ENCODE data around the gene ATF7.

DNA sequence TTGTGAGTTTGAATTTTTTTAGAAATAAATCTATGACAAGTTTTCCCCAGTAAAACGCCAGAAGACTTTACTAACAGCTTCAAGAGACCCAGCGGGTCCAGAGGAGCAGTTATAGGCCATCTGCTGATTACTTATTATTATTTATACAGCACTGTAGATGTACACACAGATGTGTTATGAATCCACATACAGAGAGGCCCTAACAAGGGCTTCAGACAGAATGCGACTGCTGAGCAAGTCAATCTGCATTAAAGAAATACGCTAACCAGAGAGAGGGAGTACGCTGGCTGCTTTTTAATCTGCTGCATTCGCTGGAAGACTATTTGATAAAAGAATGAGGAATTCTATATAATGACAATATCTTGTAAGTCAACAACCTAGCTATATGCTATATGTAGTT is 32.5 kb downstream of the ATF7 start:
- TF ChIP-seq, protein P1, sequence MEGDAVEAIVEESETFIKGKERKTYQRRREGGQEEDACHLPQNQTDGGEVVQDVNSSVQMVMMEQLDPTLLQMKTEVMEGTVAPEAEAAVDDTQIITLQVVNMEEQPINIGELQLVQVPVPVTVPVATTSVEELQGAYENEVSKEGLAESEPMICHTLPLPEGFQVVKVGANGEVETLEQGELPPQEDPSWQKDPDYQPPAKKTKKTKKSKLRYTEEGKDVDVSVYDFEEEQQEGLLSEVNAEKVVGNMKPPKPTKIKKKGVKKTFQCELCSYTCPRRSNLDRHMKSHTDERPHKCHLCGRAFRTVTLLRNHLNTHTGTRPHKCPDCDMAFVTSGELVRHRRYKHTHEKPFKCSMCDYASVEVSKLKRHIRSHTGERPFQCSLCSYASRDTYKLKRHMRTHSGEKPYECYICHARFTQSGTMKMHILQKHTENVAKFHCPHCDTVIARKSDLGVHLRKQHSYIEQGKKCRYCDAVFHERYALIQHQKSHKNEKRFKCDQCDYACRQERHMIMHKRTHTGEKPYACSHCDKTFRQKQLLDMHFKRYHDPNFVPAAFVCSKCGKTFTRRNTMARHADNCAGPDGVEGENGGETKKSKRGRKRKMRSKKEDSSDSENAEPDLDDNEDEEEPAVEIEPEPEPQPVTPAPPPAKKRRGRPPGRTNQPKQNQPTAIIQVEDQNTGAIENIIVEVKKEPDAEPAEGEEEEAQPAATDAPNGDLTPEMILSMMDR (IDR thresholded peaks at IDR 0.05; ENCODE audit: insufficient read depth, low read length): no peak
- TF ChIP-seq POLR2AphosphoS5 (IDR thresholded peaks at IDR 0.05; ENCODE audit: low read depth) (no peak), SPI1 (IDR thresholded peaks at IDR 0.05; ENCODE audit: borderline replicate concordance, low read depth) (no peak)

All from HL-60 (cell line).